GM19324 (cell line): Measurements from ENCODE around the gene PACSIN1.

ENCODE experiments used
- ATAC-seq: cut with Tn5 transposase; IDR thresholded peaks from one replicate; pipeline ENCODE4 v1.9.1; 2021; ENCODE audit warnings: mild to moderate bottlenecking, moderate library complexity; ENCODE audit not compliant: unreplicated experiment, low FRiP score

Gene PACSIN1

DNA sequence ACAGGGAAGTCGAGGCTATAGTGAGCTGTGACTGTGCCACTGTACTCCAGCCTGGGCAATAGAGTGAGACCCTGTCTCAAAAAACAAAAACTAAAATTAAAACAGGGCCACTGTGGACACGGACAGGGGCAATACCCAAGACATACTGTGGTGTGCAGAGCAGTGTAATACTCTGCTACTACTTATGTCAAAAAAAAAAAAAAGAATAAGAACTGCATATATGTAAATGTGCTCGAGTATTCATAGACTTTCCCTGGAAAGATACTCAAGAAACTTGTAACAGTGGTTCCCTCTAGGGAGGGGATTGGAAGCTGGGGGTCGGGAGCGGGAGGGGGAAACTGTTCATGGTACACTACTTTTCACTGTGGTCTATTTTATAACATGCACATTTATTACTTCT lies 74.3 kb downstream of the PACSIN1 start:
- no peak for ATAC-seq

DNA sequence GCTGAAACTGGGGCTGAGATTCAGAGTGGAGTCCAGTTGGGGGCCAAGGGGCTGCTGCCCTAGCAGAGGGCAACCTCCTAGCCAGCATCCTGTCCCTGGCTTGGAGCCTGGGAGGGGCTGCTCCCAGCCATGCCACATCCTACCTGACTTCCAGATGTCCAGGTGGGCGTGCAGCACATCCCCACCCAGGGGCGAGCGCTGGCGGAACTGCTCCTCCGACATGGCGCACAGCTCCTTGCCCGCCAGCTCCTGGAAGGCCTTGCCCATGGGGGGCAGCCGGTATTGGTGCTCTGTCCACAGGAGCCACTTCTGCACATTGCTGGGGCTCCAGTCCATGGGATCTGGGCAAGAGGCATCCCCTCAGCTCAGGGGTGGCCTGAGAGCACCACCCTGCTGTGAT lies 75.0 kb downstream of the PACSIN1 start:
- ATAC-seq: no peak

DNA sequence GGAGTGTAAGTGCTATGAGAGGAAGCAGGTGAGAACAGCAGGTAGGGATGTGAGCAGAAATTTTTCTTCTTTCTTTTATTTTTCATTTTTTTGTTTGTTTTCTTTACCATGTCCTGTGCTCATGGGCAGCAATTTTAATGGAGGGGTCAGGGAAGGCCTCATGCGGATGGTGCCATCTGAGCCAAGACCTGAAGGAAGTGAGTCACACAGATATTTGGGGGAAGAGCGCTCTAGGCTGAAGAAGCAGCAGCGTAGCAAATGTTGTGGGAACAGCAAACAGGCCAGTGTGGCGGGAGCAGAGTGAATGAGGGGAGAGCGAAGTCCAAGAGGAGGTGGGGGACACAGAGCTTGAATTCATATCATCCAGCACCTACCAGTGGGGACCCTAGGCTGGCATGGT lies 77.5 kb downstream of the PACSIN1 start:
- ATAC-seq: no peak

DNA sequence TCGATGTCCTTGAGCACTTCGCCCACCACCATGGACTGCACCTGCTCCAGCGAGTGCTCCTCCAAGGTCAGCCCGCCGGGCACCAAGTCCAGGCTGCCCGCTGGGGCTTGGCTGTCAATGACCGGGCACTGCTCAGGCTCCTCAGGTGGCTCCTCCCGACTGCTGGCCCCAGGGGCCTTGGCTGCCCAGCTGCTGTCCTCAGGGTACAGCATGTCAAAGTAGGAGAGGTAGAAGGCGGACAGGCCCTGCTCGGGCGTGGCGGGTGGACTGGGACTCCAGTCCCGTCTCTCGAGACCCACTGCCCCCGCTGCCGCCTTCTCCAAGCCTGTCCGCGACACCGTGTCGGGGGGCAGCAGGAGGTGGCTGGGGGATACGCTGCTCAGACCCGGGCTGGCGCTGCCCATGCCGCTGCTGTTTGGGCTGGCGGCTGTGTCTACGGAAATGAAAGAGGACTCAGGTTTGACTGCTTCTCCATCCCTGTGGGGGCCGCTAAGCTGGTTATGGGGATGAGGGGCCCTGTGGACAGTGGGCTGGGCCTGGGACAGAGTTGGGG lies 78.3 kb downstream of the PACSIN1 start:
- ATAC-seq: no peak

DNA sequence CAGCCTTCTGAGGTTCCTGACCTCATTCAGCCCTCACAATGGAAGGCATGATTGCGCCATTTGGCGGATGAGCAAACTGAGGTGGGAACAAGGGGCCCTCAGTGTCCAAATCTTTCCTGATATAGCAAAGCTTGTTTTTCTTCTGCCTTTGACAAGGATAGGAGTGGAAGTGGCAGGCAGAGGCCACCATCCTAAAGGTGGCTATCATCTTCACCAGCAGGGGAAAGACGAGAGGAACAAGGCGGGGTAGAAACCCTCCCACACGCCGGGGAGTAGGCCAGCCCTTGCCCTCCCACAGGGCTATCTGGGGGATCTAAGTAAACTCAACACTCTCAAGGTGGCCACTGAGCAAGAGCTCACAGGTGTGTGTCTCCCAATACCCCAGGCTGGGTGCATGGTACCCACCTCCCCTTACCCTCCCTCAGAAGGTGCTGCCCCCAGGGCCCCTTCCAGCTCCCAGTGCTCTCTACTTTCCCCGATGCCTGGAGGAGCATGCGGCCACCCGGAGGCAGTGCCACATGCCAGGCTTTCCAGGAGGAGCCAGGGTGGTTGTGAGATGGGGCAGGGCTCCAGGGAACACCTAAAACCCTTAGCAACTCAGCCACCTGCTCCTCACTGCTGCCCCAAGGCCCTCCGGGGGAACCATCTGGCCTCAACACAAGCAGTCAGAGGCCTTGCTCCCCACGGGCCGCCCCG lies 79.0 kb downstream of the PACSIN1 start:
- ATAC-seq: no peak

DNA sequence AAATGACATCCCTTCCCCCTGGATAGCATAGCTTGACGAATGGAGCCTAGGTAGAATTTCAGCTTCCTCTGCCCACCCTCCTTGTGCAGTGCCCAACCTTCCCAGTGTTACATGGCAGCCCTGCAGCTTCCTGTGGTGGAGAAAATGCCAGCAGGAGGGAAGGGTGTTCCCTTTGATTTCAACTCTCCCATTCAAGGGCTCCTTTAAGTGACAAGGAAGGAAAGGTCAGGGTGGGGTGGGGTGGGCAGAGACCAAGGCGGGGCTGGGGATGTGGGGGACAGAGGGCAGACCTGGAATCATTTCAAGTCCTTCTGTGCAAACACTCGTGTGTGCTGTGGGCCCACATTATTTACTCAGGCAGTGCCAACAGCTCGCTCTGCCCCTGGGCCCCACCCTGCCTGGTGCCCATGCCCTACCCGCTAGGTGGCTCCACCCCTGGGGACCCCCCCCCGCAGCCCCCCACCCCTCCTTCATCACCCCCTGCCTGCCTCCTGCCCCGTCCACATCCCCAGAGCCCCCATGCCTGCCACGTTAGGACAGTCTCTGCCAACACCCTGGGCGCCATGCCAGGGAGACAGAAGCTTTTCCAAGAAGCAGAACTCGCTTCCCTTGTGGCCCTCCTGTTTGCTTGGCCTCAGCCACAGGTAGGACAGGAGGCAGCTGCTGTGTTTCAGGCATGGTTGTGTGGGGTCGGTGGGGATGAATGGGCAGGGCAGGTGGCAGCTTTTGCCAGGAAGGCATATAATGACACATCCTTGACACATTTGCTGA lies 80.9 kb downstream of the PACSIN1 start:
- no peak for ATAC-seq

DNA sequence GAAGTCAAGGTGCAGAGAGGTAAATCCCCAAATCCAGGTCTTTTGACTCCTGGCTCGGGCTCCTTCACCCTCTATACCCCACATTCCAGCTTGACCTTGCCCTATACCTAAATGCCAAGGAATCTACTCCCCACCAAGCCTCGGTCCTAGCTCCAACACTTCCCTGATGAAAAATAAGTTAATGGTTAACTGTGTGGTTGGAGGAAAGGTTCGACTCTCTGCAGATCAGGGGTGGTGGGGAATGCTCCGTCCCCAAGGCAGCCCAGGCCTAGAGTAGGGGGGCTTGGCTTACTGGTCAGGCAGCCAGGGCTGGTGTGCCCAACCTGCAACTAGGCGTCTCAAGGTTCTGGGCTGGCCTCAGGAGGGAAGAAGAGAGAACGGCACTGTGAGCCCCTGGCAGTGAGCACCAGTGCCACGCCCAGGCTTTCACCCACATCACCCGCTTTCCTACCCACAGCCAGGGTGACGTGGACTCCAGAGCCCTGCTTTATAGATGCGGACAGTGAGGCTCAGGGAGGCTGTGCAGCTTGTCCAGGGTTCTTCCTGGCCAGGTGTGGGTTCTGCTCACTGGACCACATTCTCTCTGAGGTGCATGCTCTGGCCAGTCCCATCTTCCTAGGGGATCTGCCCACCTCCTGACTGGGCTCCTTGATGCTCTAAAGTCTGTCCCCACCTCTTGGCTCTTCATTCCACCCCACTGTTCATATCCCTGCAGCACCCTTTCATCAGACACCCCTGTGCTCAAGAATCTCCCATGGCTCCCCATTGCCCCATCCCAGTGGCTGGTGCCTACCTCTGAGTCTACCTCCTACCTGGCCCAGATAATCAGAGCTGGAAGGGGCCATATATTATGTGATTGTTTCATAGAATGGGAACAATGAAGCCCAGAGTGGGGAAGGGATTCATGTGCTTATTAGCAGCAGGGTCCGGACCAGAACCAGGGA lies 82.1 kb downstream of the PACSIN1 start:
- no peak for ATAC-seq

DNA sequence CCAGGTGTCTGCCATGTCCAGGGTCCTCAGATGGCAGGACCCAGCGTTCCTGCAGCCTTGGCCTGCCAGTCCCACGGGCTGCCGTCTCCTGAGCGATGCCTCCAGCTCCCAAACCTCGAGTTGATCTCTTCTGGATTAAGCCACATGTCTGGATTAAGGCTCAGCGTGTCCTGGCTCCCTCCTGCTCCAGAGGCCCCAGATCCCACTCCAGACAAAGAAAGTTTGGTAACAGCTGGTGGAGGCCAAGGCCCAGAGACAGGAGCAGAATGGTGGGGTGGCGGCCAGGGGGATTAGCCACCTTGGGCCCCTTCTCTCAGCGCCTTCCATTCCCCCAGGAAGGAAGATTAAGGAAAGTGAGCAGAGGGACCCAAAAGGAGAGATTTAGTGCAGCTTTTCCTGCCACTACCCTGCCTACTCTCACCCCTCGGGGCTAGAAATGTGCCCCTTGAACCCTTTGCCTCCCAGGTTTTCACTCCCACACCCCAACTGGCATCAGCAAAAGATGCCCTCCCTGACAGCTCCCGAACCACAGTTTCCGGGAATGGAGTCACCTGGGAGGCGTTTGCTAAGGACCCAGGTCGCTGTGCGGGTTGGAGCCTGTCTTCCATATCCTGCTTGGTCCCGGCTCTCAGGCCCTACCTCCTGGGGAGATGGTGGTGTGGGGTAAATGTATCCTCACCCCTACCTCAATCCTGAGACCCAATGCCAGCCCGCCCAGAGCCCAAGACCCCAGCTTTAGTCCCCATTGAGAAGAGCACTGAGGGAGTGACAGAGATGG lies 83.3 kb downstream of the PACSIN1 start:
- no peak for ATAC-seq

DNA sequence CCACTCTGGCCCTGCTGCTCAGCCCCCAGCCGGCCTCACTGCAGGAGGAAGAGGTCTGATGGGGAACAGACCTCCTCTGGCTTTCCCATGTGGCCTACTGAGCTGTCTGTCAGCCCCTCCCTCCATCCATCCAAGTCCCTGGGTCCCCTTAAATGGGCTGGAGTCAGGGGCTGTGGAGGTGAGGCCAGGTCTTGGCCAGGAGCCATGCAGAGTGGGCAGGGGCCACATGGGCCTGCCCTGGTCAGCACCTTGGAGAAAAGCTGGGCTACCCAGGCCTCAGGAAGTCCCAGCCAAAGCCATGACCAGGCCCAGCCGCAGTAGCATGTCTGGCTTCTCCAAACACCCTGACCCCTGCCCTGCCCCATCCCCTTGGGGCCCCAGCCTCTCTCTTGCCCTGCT lies 83.9 kb downstream of the PACSIN1 start:
- no peak for ATAC-seq

DNA sequence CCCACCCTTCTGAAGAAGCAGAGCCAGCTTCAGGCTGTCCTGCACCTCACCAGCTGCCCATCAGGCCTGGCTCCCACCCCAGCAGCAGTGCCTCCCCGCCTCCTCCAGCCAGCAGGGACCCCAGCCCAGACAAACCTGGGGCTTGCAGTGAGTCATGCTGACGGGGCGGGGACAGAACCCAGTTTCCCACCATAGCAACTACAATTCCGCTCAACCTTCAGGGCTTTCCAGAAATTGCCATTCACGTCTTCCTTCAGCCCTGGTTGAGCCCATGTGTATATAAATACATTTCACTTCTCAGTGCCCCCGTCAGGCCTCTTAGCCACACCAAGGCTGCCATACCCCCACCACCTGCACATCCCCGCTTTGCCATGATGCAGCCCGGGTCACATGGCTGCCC lies 85.8 kb downstream of the PACSIN1 start:
- no peak for ATAC-seq

DNA sequence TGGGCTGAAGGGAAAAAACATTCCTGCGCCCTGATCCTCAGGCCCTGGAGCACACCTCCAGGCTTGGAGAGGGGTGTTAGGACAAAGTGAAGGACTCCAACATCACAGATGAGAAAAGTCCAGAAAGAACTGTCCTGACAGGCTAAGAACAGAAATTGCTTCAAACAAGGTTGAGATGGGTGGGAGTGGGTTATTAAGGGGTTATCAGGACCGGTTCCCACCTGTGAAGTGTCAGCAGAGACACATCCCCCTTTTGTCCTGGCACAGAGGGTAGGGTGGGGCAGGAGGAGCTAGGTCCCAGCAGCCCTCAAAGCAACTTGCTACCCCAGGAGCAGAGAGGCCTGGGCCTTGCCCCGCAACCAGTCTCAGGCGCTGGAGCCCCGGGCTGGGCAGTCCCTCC lies 86.7 kb downstream of the PACSIN1 start:
- ATAC-seq: no peak

DNA sequence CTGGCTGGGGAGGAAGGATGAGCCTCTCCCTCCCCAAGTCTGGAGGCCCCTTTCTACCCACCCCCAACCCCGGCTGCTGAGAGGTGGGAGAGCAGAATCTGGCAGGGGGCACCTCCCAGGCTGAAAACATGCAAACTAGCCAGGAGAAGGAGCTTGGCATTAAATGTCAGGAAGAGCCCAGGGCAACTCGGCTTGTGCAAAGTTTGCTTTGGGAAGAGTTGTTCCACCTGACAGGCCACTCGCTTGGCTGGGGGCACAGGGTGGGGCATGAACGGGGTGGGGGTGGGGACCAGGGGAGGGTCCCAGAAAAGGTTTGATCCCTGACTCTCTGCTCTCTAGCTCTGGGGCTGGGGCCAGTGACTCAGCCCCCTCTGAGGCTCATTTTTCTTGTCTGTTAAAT lies 87.3 kb downstream of the PACSIN1 start:
- no peak for ATAC-seq

DNA sequence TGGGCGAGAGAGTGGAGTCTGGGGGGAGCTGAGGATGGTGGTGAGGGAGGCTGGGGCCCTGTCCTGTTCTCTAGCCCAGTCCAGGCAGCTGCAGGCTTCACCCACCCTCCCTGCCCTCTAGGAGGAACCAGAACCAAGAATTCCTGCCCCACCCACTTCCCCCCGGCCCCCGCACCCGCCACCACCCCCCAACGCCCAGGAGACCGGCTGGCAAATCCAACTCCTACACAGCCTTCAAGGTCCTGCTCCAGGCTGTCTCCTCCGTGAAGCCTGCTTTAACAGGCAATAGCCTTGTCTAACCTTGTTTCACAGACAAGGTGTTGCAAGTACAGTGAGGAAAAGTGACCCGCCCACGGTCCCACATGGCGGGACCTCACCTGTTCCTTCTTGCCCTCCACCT lies 87.9 kb downstream of the PACSIN1 start:
- ATAC-seq: no peak

DNA sequence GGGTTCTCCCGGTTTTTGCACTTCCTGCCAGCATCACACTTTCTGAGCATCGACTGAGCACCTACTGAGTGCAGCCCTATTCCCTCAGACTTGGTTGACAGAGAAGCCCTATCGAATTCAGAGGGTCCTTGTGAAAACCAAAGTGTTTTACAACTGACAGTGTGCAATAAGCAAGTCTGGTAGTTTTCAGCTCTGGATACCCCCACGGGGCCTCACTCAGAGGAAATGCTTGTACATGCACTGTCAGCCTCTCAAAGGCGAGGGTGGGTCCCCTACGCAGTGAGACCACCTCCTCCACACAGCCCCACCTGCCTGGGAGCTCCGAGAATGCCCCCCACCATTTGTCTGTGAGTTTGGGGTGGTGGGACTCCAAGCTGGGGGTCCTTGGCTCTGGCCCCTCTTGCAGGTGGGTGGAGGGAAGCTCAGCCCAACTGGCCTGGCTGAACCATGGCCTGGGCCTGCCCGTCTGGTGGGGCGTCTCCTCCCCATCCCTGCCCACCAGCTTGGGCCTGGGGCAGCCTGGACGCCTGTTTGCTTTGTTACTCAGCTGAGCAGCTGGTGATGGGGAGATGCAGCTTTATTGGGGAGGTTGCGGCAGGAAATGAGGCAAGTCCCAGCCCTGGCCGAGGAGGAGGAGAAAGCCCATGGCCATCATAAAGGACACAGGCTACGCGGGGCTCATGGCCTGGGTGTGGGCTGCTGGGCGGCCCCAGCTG lies 88.6 kb downstream of the PACSIN1 start:
- no peak for ATAC-seq

DNA sequence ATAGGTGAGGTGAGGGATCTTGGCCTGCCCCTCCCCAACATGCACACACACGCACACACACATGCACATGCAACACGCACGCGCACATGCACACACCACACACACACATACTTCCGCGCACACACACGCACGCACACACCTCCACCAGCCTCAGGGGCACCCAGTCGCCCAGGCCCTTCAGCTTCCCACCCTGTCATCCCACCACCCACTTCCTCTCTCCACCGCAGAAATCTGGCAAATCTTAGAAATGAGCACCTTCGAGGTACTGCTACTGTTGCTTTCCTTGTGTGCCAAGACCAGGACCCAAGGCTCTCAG lies 89.1 kb downstream of the PACSIN1 start:
- ATAC-seq: no peak

DNA sequence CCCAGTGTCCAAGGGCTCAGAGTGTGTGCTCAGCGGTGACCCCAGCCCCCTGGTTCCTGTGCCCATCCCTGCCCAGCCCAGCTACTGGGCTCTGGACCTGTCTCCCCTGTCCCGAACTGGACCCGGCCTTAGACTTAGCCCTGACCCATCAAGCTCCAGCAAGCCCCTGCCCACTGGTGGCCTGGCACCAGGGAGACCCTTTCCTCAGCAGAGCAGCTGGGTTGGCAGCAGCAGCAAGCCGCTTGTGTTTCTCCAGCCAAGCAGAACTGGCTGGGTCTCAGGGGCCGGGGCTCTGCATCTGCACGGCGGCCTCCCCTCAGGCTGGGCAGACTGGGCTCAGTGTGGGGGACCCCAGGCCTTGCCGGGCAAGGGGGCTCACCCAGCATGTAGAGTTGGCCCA lies 89.5 kb downstream of the PACSIN1 start:
- no peak for ATAC-seq

DNA sequence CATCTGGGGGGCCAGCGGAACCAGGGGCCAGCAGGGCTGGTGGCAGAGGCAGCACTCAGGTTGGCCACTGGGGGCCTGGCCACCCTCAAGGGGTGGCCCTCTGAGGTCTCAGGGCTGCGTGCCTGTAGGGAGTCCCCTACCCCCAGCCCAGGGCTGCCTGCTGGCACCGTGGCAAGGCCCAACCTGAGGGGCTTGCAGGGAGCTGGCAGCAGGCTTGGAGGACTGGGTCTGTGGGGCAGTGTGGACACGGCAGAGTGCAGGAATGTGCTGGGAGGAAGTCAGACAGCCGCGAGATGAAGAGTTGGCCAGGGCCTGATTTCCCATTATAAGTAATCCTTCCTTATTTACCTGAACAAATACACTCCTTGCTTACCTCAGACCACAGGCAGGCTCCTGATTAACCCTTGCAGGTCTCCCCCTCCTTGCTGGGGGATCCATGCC lies 90.2 kb downstream of the PACSIN1 start, which contains the start of gene SPDEF:
TSS of gene SPDEF (minus strand) at position 299 of the 441 bp plus-strand sequence. CDS start 11,874 bp downstream, outside the sequence.
- no peak for ATAC-seq

DNA sequence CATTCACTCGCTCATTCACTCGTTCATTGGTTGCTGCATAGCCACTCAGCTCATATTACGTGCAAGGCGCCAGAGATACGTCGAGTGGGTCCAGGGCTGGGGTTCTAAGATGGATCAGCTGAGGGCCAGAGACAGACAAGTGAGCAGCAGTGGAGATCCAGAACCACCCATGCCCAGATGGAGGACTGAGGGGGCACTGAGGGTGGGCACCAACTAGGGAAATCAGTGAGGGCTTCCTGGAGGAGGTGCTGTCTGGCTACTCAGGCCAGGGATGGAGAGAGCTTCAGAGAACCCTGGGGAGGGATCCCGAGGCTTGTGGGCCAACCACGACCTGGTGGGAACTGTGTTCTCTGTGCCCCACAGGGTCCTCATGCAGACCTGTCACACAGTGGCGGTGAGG lies 90.6 kb downstream of the PACSIN1 start:
- ATAC-seq: no peak

DNA sequence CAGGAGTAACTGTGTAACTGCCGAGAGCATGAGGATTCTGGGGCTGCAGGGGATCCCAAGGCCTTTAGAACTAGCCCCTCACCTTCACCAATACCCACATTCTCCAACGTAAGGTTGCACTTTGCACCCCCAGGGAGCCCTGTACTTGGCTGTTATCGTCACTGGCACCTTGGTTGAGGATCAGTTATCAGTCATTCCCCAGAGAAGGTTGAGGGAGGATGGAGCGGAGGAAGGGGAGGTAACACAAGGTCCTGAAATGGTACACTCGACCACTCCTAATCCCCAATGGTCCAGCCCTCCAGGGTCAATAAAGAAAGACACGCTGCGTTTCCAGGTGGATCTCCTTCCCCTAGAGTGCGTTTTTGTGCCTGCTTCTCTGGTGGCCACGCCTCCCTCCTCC lies 91.4 kb downstream of the PACSIN1 start:
- no peak for ATAC-seq
